CD14-positive monocyte (primary cell): ENCODE measurements around the gene CEP170B. TPM values are rescaled to one million over a fixed set of nuclear protein-coding genes. Genes with fewer than 3 reads are reported as not detected.
"Not testable (repeated sequence)": the region's sequence is repeated elsewhere in the genome, so short reads cannot be mapped to it uniquely, and the experiment has no call there.

Experiments used
- DNase-seq, 3 donors: peaks; one replicate each; pipeline ENCODE4 v3.0.0-alpha.2; 2011 to 2022
- H2AFZ ChIP-seq: 2 replicates; pipeline ENCODE4 v1.6.0; 2012; ENCODE audit warnings: mild to moderate bottlenecking, low read depth, low read length, inconsistent platforms; ENCODE audit not compliant: insufficient read depth, poor library complexity, severe bottlenecking
- H3K27ac ChIP-seq, 2 donors: 1 replicate in 1 of 2; 2 replicates in 1 of 2; pipeline ENCODE4 v1.5.1; 2012 to 2013; ENCODE audit warnings: low read length in 2 of 2, control low read depth in 1 of 2, inconsistent platforms in 1 of 2, low read depth in 1 of 2, mild to moderate bottlenecking in 1 of 2
- H3K27me3 ChIP-seq, 2 donors: one replicate each; pipeline versions ENCODE4 v1.6.0 to v1.6.1; 2011 to 2013; ENCODE audit warnings: low read length in 2 of 2; ENCODE audit not compliant: control insufficient read depth in 2 of 2, insufficient read depth in 2 of 2
- H3K36me3 ChIP-seq, 2 donors: replicated peaks in 1 of 2; 1 replicate in 1 of 2; 2 replicates in 1 of 2; pipeline versions ENCODE4 v1.5.1 to v1.6.1; 2012 to 2013; ENCODE audit warnings: low read length in 2 of 2, control low read depth in 1 of 2, inconsistent platforms in 1 of 2, mild to moderate bottlenecking in 1 of 2; ENCODE audit not compliant: insufficient read depth in 2 of 2, control insufficient read depth in 1 of 2
- H3K4me1 ChIP-seq, 2 donors: 1 replicate in 1 of 2; 2 replicates in 1 of 2; pipeline versions ENCODE4 v1.5.1 to v1.6.1; 2012 to 2013; ENCODE audit warnings: low read length in 2 of 2, control low read depth in 1 of 2, inconsistent platforms in 1 of 2, mild to moderate bottlenecking in 1 of 2, moderate library complexity in 1 of 2; ENCODE audit not compliant: insufficient read depth in 2 of 2, control insufficient read depth in 1 of 2
- H3K4me2 ChIP-seq: replicated peaks from 2 replicates; pipeline ENCODE3; 2012; ENCODE audit warnings: low read length, moderate library complexity, mild to moderate bottlenecking; ENCODE audit not compliant: poor library complexity, severe bottlenecking; ENCODE audit errors: extremely low read depth
- H3K4me3 ChIP-seq, 3 experiments: fragments of 200-600 bp in 1 of 3; sonication (generic) in 1 of 3; replicated peaks in 1 of 3; 1 replicate in 2 of 3; 2 replicates in 1 of 3; pipeline ENCODE4 v1.5.1; 2011 to 2013; ENCODE audit warnings: low read length in 3 of 3, mild to moderate bottlenecking in 3 of 3, control low read depth in 2 of 3, low read depth in 2 of 3, inconsistent platforms in 1 of 3, moderate library complexity in 1 of 3
- H3K79me2 ChIP-seq: 2 replicates; pipeline ENCODE4 v1.6.0; 2012; ENCODE audit warnings: mild to moderate bottlenecking, control low read depth, inconsistent platforms, low read length, moderate library complexity; ENCODE audit not compliant: insufficient read depth
- H3K9ac ChIP-seq: 2 replicates; pipeline ENCODE4 v1.6.0; 2017; ENCODE audit warnings: low read length, mild to moderate bottlenecking; ENCODE audit not compliant: insufficient read depth, poor library complexity, severe bottlenecking
- H3K9me3 ChIP-seq, 2 donors: replicated peaks in 1 of 2; 1 replicate in 1 of 2; 2 replicates in 1 of 2; pipeline versions ENCODE4 v1.5.1 to v1.6.1; 2012 to 2013; ENCODE audit warnings: low read length in 2 of 2, control low read depth in 1 of 2; ENCODE audit not compliant: control insufficient read depth in 1 of 2, insufficient read depth in 1 of 2
- H4K20me1 ChIP-seq: 2 replicates; pipeline ENCODE4 v1.6.0; 2012; ENCODE audit warnings: mild to moderate bottlenecking, low read length, control low read depth, moderate library complexity; ENCODE audit not compliant: insufficient read depth
- H3K27ac Mint-ChIP-seq, 7 donors: one replicate each; pipeline ENCODE4 v1.8.0; 2020; ENCODE audit warnings: mild to moderate bottlenecking in 7 of 7, mixed read lengths in 7 of 7, moderate library complexity in 6 of 7, inconsistent platforms in 2 of 7
- H3K27me3 Mint-ChIP-seq, 3 donors: one replicate each; pipeline ENCODE4 v1.8.0; 2021 to 2022; ENCODE audit warnings: low read depth in 3 of 3, mild to moderate bottlenecking in 3 of 3, mixed read lengths in 3 of 3, moderate library complexity in 3 of 3, inconsistent platforms in 1 of 3
- H3K36me3 Mint-ChIP-seq, 2 donors: one replicate each; pipeline ENCODE4 v1.8.0; 2020; ENCODE audit warnings: mixed read lengths in 2 of 2, inconsistent platforms in 1 of 2, mild to moderate bottlenecking in 1 of 2
- H3K4me1 Mint-ChIP-seq: one replicate; pipeline ENCODE4 v1.8.0; 2020; ENCODE audit warnings: mild to moderate bottlenecking, mixed read lengths
- H3K4me3 Mint-ChIP-seq, 2 donors: one replicate each; pipeline ENCODE4 v1.8.0; 2020; ENCODE audit warnings: mild to moderate bottlenecking in 2 of 2, mixed read lengths in 2 of 2, moderate library complexity in 1 of 2
- H3K9me3 Mint-ChIP-seq, 7 donors: one replicate each; pipeline ENCODE4 v1.8.0; 2020 to 2022; ENCODE audit warnings: mixed read lengths in 7 of 7, mild to moderate bottlenecking in 6 of 7, moderate library complexity in 6 of 7, inconsistent platforms in 2 of 7
- CTCF ChIP-seq: fragments of 200-600 bp; IDR thresholded peaks from one replicate; pipeline ENCODE4 v1.8.0; 2022; ENCODE audit warnings: antibody characterized with exemption, mild to moderate bottlenecking
- WGBS: methylation state at CpG from one replicate; pipeline ENCODE4 v1.1.5; 2013; ENCODE audit warnings: missing lambda C conversion rate; ENCODE audit not compliant: insufficient coverage; 5-methylcytosine and 5-hydroxymethylcytosine counted together
- intact Hi-C, 2 donors: fragments of 100-400 bp; cut with micrococcal nuclease; formaldehyde crosslinking; loops; one replicate each; pipeline versions ENCODE4 v1.15.0 to v1.15.1; 2023
- polyA plus RNA-seq, 3 donors: library from polyadenylated mRNA; depleted of rRNA in 1 of 3; unstranded in 2 of 3; stranded (reverse) in 1 of 3; fragments of 300-500 nt in 2 of 3; fragments of >200 nt in 1 of 3; fragmentation: Illumina TruSeq in 2 of 3; gene quantifications; 1 replicate in 2 of 3; 2 replicates in 1 of 3; pipeline ENCODE4 v1.2.3, GENCODE V29; 2012 to 2021

The CEP170B gene
- polyA plus RNA-seq, 3 donors, result 0.09 TPM; not detected in 2

GRCh38 chr14:104882991-104883660 is 18.1 kb downstream of the CEP170B start:
- peaks cover 0 to 2% (median 0%) of the 10 kb centered on the region in 7 donors for H3K9me3 Mint-ChIP-seq
- no peaks in the 10 kb centered on the region for H3K79me2 ChIP-seq
- DNase-seq, result no peak
- no peak overlapping the region for H3K4me3 ChIP-seq
- no peak overlapping the region for H2AFZ ChIP-seq
- no peaks in the 10 kb centered on the region for H4K20me1 ChIP-seq
- no peak overlapping the region for H3K27ac Mint-ChIP-seq
- no peaks in the 10 kb centered on the region for H3K36me3 ChIP-seq
- intact Hi-C loops, result no loop called here
- 90% methylated on average over 29 of the region's 38 CpGs for WGBS
- no peak overlapping the region for H3K4me2 ChIP-seq
- no peak overlapping the region for H3K27ac ChIP-seq
- no peaks in the 10 kb centered on the region for H3K9me3 ChIP-seq
- H3K9ac ChIP-seq, result no peak overlapping the region
- no peaks in the 10 kb centered on the region for H3K4me1 ChIP-seq
- peaks cover 4% of the 10 kb centered on the region in 3 donors for H3K27me3 Mint-ChIP-seq
- TF ChIP-seq CTCF, result no peak
- H3K4me1 Mint-ChIP-seq, result no peaks in the 10 kb centered on the region
- H3K36me3 Mint-ChIP-seq, result no peaks in the 10 kb centered on the region
- no peaks in the 10 kb centered on the region for H3K27me3 ChIP-seq
- no peak overlapping the region for H3K4me3 Mint-ChIP-seq

GRCh38 chr14:104883681-104884361 is 18.8 kb downstream of the CEP170B start:
- Histone ChIP-seq H3K9ac (no peak overlapping the region), H3K9me3 (no peaks in the 10 kb centered on the region), H3K4me3 (no peak overlapping the region), H3K27me3 (no peaks in the 10 kb centered on the region), H3K27ac (no peak overlapping the region), H3K36me3 (no peaks in the 10 kb centered on the region), H4K20me1 (no peaks in the 10 kb centered on the region), H3K4me2 (no peak overlapping the region), H3K79me2 (no peaks in the 10 kb centered on the region), H3K4me1 (no peaks in the 10 kb centered on the region), H2AFZ (no peak overlapping the region)
- WGBS, result 93% methylated on average over 44 of the region's 49 CpGs
- intact Hi-C loops, result no loop called here
- no peaks in the 10 kb centered on the region for H3K4me1 Mint-ChIP-seq
- H3K27me3 Mint-ChIP-seq, result peaks cover 3 to 4% (median 4%) of the 10 kb centered on the region in 3 donors
- no peaks in the 10 kb centered on the region for H3K36me3 Mint-ChIP-seq
- no peak overlapping the region for H3K27ac Mint-ChIP-seq
- H3K9me3 Mint-ChIP-seq, result peaks cover 0 to 2% (median 0%) of the 10 kb centered on the region in 7 donors
- no peak for TF ChIP-seq CTCF
- H3K4me3 Mint-ChIP-seq, result no peak overlapping the region
- no peak for DNase-seq

- intact Hi-C loops, H2AFZ ChIP-seq, H3K9ac ChIP-seq, H3K36me3 ChIP-seq, H4K20me1 ChIP-seq, H3K27ac ChIP-seq, H3K4me3 ChIP-seq, H3K36me3 Mint-ChIP-seq, H3K79me2 ChIP-seq, H3K9me3 ChIP-seq, H3K27ac Mint-ChIP-seq, H3K9me3 Mint-ChIP-seq, H3K4me1 Mint-ChIP-seq, H3K27me3 Mint-ChIP-seq, DNase-seq, H3K4me1 ChIP-seq, H3K27me3 ChIP-seq, H3K4me2 ChIP-seq, H3K4me3 Mint-ChIP-seq: not testable (repeated sequence)
- 89% methylated on average over 13 of the region's 34 CpGs for WGBS
Observed at GRCh38 chr14:104884381-104884780, 19.3 kb downstream of the CEP170B start.
